Natural killer cell (primary cell): ENCODE results near the gene CYP3A5. TPM values are rescaled to one million over a fixed set of nuclear protein-coding genes. Genes with fewer than 3 reads are reported as not detected.

Source experiments
- ATAC-seq, 3 donors: fragments of 150-1000 bp in 2 of 3; fragments of 200-7000 bp in 1 of 3; cut with Tn5 transposase; 1 replicate in 1 of 3; 2 replicates in 2 of 3; pipeline ENCODE4 v1.10.0; 2021; ENCODE audit warnings: mild to moderate bottlenecking in 2 of 3, moderate library complexity in 2 of 3
- DNase-seq, 2 donors: peaks; one replicate each; pipeline versions ENCODE4 v3.0.0 to v3.0.0-alpha.2; 2013 to 2021; ENCODE audit warnings: mixed read lengths in 1 of 2
- H3K27ac ChIP-seq: one replicate; pipeline ENCODE4 v1.5.1; 2013; ENCODE audit warnings: mild to moderate bottlenecking, low read length
- H3K27me3 ChIP-seq: one replicate; pipeline ENCODE4 v1.6.1; 2013; ENCODE audit warnings: low read length; ENCODE audit not compliant: control insufficient read depth, insufficient read depth
- H3K36me3 ChIP-seq: one replicate; pipeline ENCODE4 v1.6.1; 2013; ENCODE audit warnings: low read length; ENCODE audit not compliant: control insufficient read depth, insufficient read depth
- H3K4me1 ChIP-seq: one replicate; pipeline ENCODE4 v1.6.1; 2013; ENCODE audit warnings: low read length; ENCODE audit not compliant: control insufficient read depth, insufficient read depth
- H3K4me3 ChIP-seq: one replicate; pipeline ENCODE4 v1.5.1; 2013; ENCODE audit warnings: low read length
- H3K9me3 ChIP-seq: one replicate; pipeline ENCODE4 v1.6.1; 2013; ENCODE audit warnings: low read length; ENCODE audit not compliant: control insufficient read depth, insufficient read depth
- H3K27ac Mint-ChIP-seq, 2 donors: one replicate each; pipeline ENCODE4 v1.8.0; 2022; ENCODE audit warnings: mild to moderate bottlenecking in 2 of 2, mixed read lengths in 2 of 2, moderate library complexity in 1 of 2
- H3K27me3 Mint-ChIP-seq, 2 donors: one replicate each; pipeline ENCODE4 v1.8.0; 2022; ENCODE audit warnings: low read depth in 2 of 2, mixed read lengths in 2 of 2
- H3K36me3 Mint-ChIP-seq: one replicate; pipeline ENCODE4 v1.8.0; 2022; ENCODE audit warnings: mixed read lengths
- H3K4me1 Mint-ChIP-seq, 2 donors: one replicate each; pipeline ENCODE4 v1.8.0; 2022; ENCODE audit warnings: mixed read lengths in 2 of 2
- H3K4me3 Mint-ChIP-seq: one replicate; pipeline ENCODE4 v1.8.0; 2022; ENCODE audit warnings: mild to moderate bottlenecking, moderate library complexity, mixed read lengths
- H3K9me3 Mint-ChIP-seq, 2 donors: one replicate each; pipeline ENCODE4 v1.8.0; 2022; ENCODE audit warnings: mixed read lengths in 2 of 2
- CTCF ChIP-seq: fragments of 200-600 bp; IDR thresholded peaks from one replicate; pipeline ENCODE4 v1.8.0; 2022; ENCODE audit warnings: antibody characterized with exemption
- WGBS: methylation state at CpG from one replicate; pipeline ENCODE4 v1.1.7; 2013; ENCODE audit warnings: missing lambda C conversion rate; ENCODE audit not compliant: insufficient coverage; 5-methylcytosine and 5-hydroxymethylcytosine counted together
- intact Hi-C: fragments of 100-400 bp; cut with micrococcal nuclease; formaldehyde crosslinking; loops from one replicate; pipeline ENCODE4 v1.14.2; 2022
- total RNA-seq, 4 donors: library from RNA; stranded (reverse); fragments of 120-200 nt in 1 of 4; gene quantifications; one replicate each; pipeline versions ENCODE4 v1.2.3 to v1.2.4, GENCODE V29; 2013 to 2022

The CYP3A5 gene
- total RNA-seq, 3 donors from 2014 or later (not counting 1 experiment from before 2014, with no cell fraction given), result 0.14 TPM; not detected in 2

- Histone ChIP-seq H3K27ac (no peak overlapping the region), H3K9me3 (no peaks in the 10 kb centered on the region), H3K36me3 (peaks cover 2% of the 10 kb centered on the region), H3K4me3 (no peak overlapping the region), H3K27me3 (no peaks in the 10 kb centered on the region), H3K4me1 (no peaks in the 10 kb centered on the region)
- Mint-ChIP-seq H3K9me3 (no peaks in the 10 kb centered on the region), H3K36me3 (no peaks in the 10 kb centered on the region), H3K4me1 (no peaks in the 10 kb centered on the region), H3K4me3 (no peak overlapping the region), H3K27me3 (no peaks in the 10 kb centered on the region), H3K27ac (no peak overlapping the region)
- 66% methylated on average over 2 of the region's 2 CpGs for WGBS
- no peak for TF ChIP-seq CTCF
- DNase-seq, result no peak
- intact Hi-C loops, result no loop called here
- no peak for ATAC-seq
Measured at GRCh38 chr7:99648843-99649242, 31.0 kb downstream of the CYP3A5 start.

DNA sequence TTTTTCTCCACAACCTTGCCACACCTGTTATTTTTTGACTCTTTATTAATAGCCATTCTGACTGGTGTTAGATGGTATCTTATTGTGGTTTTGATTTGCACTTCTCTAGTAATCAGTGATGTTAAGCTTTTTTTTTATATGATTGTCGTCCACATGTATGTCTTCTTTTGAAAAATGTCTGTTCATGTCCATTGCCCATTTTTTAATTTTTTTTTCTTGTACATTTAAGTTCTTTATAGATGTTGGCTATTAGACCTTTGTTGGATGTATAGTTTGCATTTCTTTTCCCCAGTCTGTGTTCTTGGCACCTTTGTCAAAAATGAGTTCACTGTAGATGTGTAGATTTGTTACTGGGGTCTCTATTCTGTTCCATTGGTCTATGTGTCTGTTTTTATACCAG is 34.2 kb downstream of the CYP3A5 start:
- TF ChIP-seq CTCF, result no peak
- ATAC-seq, result no peak
- WGBS, result 88% methylated on average over 1 of the region's 1 CpG
- Histone ChIP-seq H3K27ac (no peak overlapping the region), H3K36me3 (peaks cover 3% of the 10 kb centered on the region), H3K9me3 (no peaks in the 10 kb centered on the region), H3K4me1 (no peaks in the 10 kb centered on the region), H3K4me3 (no peak overlapping the region), H3K27me3 (no peaks in the 10 kb centered on the region)
- Mint-ChIP-seq H3K36me3 (no peaks in the 10 kb centered on the region), H3K9me3 (no peaks in the 10 kb centered on the region), H3K4me1 (peaks cover 0 to 5% of the 10 kb centered on the region in 2 donors), H3K4me3 (no peak overlapping the region), H3K27ac (no peak overlapping the region), H3K27me3 (no peaks in the 10 kb centered on the region)
- DNase-seq, result no peak
- intact Hi-C loops, result no loop called here

DNA sequence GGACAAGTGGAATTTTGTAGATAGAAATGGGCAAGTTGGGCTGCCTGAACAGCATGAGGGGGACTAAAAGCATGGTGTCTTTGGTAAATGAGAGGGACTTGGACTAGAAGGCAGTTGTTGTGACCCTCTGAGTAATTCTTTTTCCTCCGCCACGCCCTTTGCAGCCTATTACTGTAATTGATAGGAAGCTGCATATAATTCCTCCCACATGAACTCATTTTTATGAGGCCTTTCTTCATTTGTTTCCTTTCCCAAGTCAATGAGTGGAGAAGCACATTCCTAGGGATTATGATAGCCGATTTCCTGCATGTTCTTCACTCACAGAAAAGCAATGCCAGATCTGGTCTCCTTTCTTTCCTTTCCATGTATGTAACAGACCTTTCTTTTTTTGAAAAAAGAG is 35.4 kb downstream of the CYP3A5 start:
- Mint-ChIP-seq H3K4me1 (peaks cover 0 to 5% of the 10 kb centered on the region in 2 donors), H3K9me3 (no peaks in the 10 kb centered on the region), H3K27me3 (no peaks in the 10 kb centered on the region), H3K27ac (no peak overlapping the region), H3K36me3 (no peaks in the 10 kb centered on the region), H3K4me3 (no peak overlapping the region)
- intact Hi-C loops, result no loop called here
- H3K36me3 ChIP-seq, result peaks cover 3% of the 10 kb centered on the region
- no peak for ATAC-seq
- H3K9me3 ChIP-seq, result no peaks in the 10 kb centered on the region
- no peak overlapping the region for H3K4me3 ChIP-seq
- H3K27ac ChIP-seq, result no peak overlapping the region
- DNase-seq, result no peak
- 88% methylated on average over 3 of the region's 3 CpGs for WGBS
- H3K27me3 ChIP-seq, result no peaks in the 10 kb centered on the region
- no peaks in the 10 kb centered on the region for H3K4me1 ChIP-seq
- TF ChIP-seq CTCF, result no peak

DNA sequence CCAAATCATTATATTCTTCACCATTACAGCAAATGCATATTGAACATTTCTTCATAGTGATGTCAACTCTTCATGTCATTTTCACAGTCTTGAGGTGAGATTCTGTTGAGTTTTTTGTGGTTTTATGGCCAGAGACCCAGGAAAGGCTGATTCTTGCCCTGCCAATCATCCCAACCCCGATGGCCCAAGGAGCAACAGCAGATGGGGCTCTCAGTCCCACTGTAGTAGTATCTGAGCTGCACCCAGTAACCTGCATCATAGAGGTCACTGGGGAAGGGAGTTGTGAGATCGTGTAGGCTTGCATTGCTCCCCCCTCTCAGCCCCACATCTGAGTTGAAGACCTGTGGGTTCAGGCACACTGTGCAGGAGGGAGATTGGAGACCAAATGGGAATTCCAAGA is 36.3 kb downstream of the CYP3A5 start:
- no peaks in the 10 kb centered on the region for H3K9me3 ChIP-seq
- peaks cover 3% of the 10 kb centered on the region for H3K36me3 ChIP-seq
- no peaks in the 10 kb centered on the region for H3K9me3 Mint-ChIP-seq
- H3K4me1 Mint-ChIP-seq, result peaks cover 0 to 5% of the 10 kb centered on the region in 2 donors
- intact Hi-C loops, result no loop called here
- TF ChIP-seq CTCF, result no peak
- H3K27me3 Mint-ChIP-seq, result no peaks in the 10 kb centered on the region
- no peak overlapping the region for H3K4me3 ChIP-seq
- WGBS, result 69% methylated on average over 1 of the region's 2 CpGs
- H3K4me1 ChIP-seq, result no peaks in the 10 kb centered on the region
- no peak overlapping the region for H3K27ac Mint-ChIP-seq
- H3K4me3 Mint-ChIP-seq, result no peak overlapping the region
- no peaks in the 10 kb centered on the region for H3K36me3 Mint-ChIP-seq
- H3K27me3 ChIP-seq, result no peaks in the 10 kb centered on the region
- ATAC-seq (no peak), DNase-seq (no peak)
- H3K27ac ChIP-seq, result no peak overlapping the region
